Muscle layer of colon (tissue), 2 donors: Measurements from ENCODE around the gene DNAAF6.

Source experiments
- H3K27ac ChIP-seq: one replicate; pipeline ENCODE4 v1.7.0; 2013; ENCODE audit warnings: low read depth, mild to moderate bottlenecking, low read length, moderate library complexity
- H3K27me3 ChIP-seq, 2 donors: one replicate each; pipeline ENCODE4 v1.7.0; 2013; ENCODE audit warnings: low read length in 2 of 2, mild to moderate bottlenecking in 2 of 2; ENCODE audit not compliant: insufficient read depth in 2 of 2, control insufficient read depth in 1 of 2
- H3K36me3 ChIP-seq: one replicate; pipeline ENCODE4 v1.7.0; 2013; ENCODE audit warnings: mild to moderate bottlenecking, low read length; ENCODE audit not compliant: insufficient read depth
- H3K4me1 ChIP-seq: one replicate; pipeline ENCODE4 v1.7.0; 2013; ENCODE audit warnings: mild to moderate bottlenecking, low read length; ENCODE audit not compliant: insufficient read depth
- H3K4me3 ChIP-seq, 2 donors: one replicate each; pipeline ENCODE4 v1.7.0; 2013; ENCODE audit warnings: low read length in 2 of 2, low read depth in 1 of 2, mild to moderate bottlenecking in 1 of 2, moderate library complexity in 1 of 2
- H3K9ac ChIP-seq: one replicate; pipeline ENCODE4 v1.7.0; 2013; ENCODE audit warnings: low read length
- H3K9me3 ChIP-seq: one replicate; pipeline ENCODE4 v1.7.0; 2013; ENCODE audit warnings: mild to moderate bottlenecking, low read length
- donor health status: abdominal sarcoma.
- donor health status: Adenocarcinoma of cecum.

The DNAAF6 gene

GRCh38 chrX:107207089-107207488 lies 678 bp downstream of the DNAAF6 start:
- H3K9me3 ChIP-seq = no peaks in the 10 kb centered on the region
- peaks cover 8 to 15% of the 10 kb centered on the region in 2 donors for H3K27me3 ChIP-seq
- no peak overlapping the region for H3K27ac ChIP-seq
- no peaks in the 10 kb centered on the region for H3K36me3 ChIP-seq
- no peak overlapping the region for H3K9ac ChIP-seq
- no peak overlapping the region for H3K4me3 ChIP-seq
- no peaks in the 10 kb centered on the region for H3K4me1 ChIP-seq

GRCh38 chrX:107207943-107208342 lies 1.5 kb downstream of the DNAAF6 start:
- H3K27ac ChIP-seq = no peak overlapping the region

GRCh38 chrX:107213477-107213876 lies 7.1 kb downstream of the DNAAF6 start:
- no peaks in the 10 kb centered on the region for H3K27me3 ChIP-seq
- H3K27ac ChIP-seq = no peak overlapping the region
- no peaks in the 10 kb centered on the region for H3K4me1 ChIP-seq

More at GRCh38 chrX:107207943-107208342, 1.5 kb downstream of the DNAAF6 start:
- Histone ChIP-seq H3K9ac (no peak overlapping the region), H3K4me1 (no peaks in the 10 kb centered on the region), H3K9me3 (no peaks in the 10 kb centered on the region), H3K4me3 (no peak overlapping the region), H3K36me3 (no peaks in the 10 kb centered on the region), H3K27me3 (peaks cover 8 to 15% of the 10 kb centered on the region in 2 donors)

GRCh38 chrX:107226757-107227156 lies 20.3 kb downstream of the DNAAF6 start:
- H3K4me3 ChIP-seq = no peak overlapping the region
- no peak overlapping the region for H3K27ac ChIP-seq
- H3K9ac ChIP-seq = no peak overlapping the region
- H3K4me1 ChIP-seq = no peaks in the 10 kb centered on the region
- H3K36me3 ChIP-seq = no peaks in the 10 kb centered on the region
- no peaks in the 10 kb centered on the region for H3K9me3 ChIP-seq
- no peaks in the 10 kb centered on the region for H3K27me3 ChIP-seq

More at GRCh38 chrX:107213477-107213876, 7.1 kb downstream of the DNAAF6 start:
- Histone ChIP-seq H3K9me3 (no peaks in the 10 kb centered on the region), H3K36me3 (no peaks in the 10 kb centered on the region), H3K4me3 (no peak overlapping the region), H3K9ac (no peak overlapping the region)

GRCh38 chrX:107227780-107228485 lies 21.5 kb downstream of the DNAAF6 start:
- Histone ChIP-seq H3K4me3 (no peak overlapping the region), H3K9me3 (no peaks in the 10 kb centered on the region), H3K9ac (no peak overlapping the region), H3K27ac (no peak overlapping the region), H3K36me3 (no peaks in the 10 kb centered on the region), H3K27me3 (no peaks in the 10 kb centered on the region), H3K4me1 (no peaks in the 10 kb centered on the region)

GRCh38 chrX:107228486-107228819 lies 22.0 kb downstream of the DNAAF6 start:
- no peak overlapping the region for H3K9ac ChIP-seq
- H3K9me3 ChIP-seq = no peaks in the 10 kb centered on the region
- H3K27ac ChIP-seq = no peak overlapping the region
- H3K27me3 ChIP-seq = no peaks in the 10 kb centered on the region
- H3K4me3 ChIP-seq = no peak overlapping the region
- H3K36me3 ChIP-seq = no peaks in the 10 kb centered on the region
- no peaks in the 10 kb centered on the region for H3K4me1 ChIP-seq

- Histone ChIP-seq H3K9ac (no peak overlapping the region), H3K27me3 (no peaks in the 10 kb centered on the region), H3K9me3 (no peaks in the 10 kb centered on the region), H3K36me3 (no peaks in the 10 kb centered on the region), H3K4me1 (no peaks in the 10 kb centered on the region), H3K27ac (no peak overlapping the region), H3K4me3 (no peak overlapping the region)
Observed at GRCh38 chrX:107272431-107272921, 66.1 kb downstream of the DNAAF6 start.

- Histone ChIP-seq H3K4me1 (no peaks in the 10 kb centered on the region), H3K27me3 (no peaks in the 10 kb centered on the region), H3K36me3 (no peaks in the 10 kb centered on the region)
Observed at GRCh38 chrX:107273795-107274194, 67.4 kb downstream of the DNAAF6 start.

GRCh38 chrX:107288676-107289075 lies 82.3 kb downstream of the DNAAF6 start:
- no peaks in the 10 kb centered on the region for H3K36me3 ChIP-seq
- no peaks in the 10 kb centered on the region for H3K4me1 ChIP-seq
- no peak overlapping the region for H3K9ac ChIP-seq

More at GRCh38 chrX:107273795-107274194, 67.4 kb downstream of the DNAAF6 start:
- no peak overlapping the region for H3K4me3 ChIP-seq
- H3K27ac ChIP-seq = no peak overlapping the region
- no peak overlapping the region for H3K9ac ChIP-seq
- H3K9me3 ChIP-seq = no peaks in the 10 kb centered on the region

GRCh38 chrX:107290019-107290418 lies 83.6 kb downstream of the DNAAF6 start:
- Histone ChIP-seq H3K9ac (no peak overlapping the region), H3K4me1 (no peaks in the 10 kb centered on the region), H3K27ac (no peak overlapping the region), H3K27me3 (peaks cover 0 to 5% of the 10 kb centered on the region in 2 donors), H3K9me3 (no peaks in the 10 kb centered on the region), H3K36me3 (no peaks in the 10 kb centered on the region), H3K4me3 (no peak overlapping the region)

More at GRCh38 chrX:107288676-107289075, 82.3 kb downstream of the DNAAF6 start:
- H3K27me3 ChIP-seq = peaks cover 0 to 5% of the 10 kb centered on the region in 2 donors
- no peaks in the 10 kb centered on the region for H3K9me3 ChIP-seq
- H3K27ac ChIP-seq = no peak overlapping the region
- no peak overlapping the region for H3K4me3 ChIP-seq

GRCh38 chrX:107293056-107293455 lies 86.6 kb downstream of the DNAAF6 start:
- Histone ChIP-seq H3K27me3 (peaks cover 0 to 5% of the 10 kb centered on the region in 2 donors), H3K4me3 (no peak overlapping the region), H3K9me3 (no peaks in the 10 kb centered on the region), H3K9ac (no peak overlapping the region), H3K36me3 (no peaks in the 10 kb centered on the region), H3K4me1 (no peaks in the 10 kb centered on the region), H3K27ac (no peak overlapping the region)
